GM12801 (cell line): Measurements from ENCODE around the gene ZNF559.

Experiments used
- CTCF ChIP-seq: IDR thresholded peaks from one replicate; pipeline ENCODE4 v1.5.1; 2011; ENCODE audit warnings: control low read depth; ENCODE audit not compliant: insufficient read length; ENCODE audit errors: extremely low read depth

Gene ZNF559

GRCh38 chr19:9381361-9381785, 57.4 kb downstream of the ZNF559 start:
- no peak for TF ChIP-seq CTCF
